Activated T-helper 1 cell treated with anti-CD3 and anti-CD28 coated beads, Interleukin-2, amount 50 U/mL, for 16 hours (primary cell): ENCODE measurements around the gene NEU2.
"Not testable (repeated sequence)": the region's sequence is repeated elsewhere in the genome, so short reads cannot be mapped to it uniquely, and the experiment has no call there.

ENCODE experiments used
- DNase-seq, 2 donors: peaks; one replicate each; pipeline ENCODE4 v3.0.0-alpha.2; 2020; ENCODE audit warnings: low read depth in 1 of 2, low spot score in 1 of 2

Gene NEU2

DNA sequence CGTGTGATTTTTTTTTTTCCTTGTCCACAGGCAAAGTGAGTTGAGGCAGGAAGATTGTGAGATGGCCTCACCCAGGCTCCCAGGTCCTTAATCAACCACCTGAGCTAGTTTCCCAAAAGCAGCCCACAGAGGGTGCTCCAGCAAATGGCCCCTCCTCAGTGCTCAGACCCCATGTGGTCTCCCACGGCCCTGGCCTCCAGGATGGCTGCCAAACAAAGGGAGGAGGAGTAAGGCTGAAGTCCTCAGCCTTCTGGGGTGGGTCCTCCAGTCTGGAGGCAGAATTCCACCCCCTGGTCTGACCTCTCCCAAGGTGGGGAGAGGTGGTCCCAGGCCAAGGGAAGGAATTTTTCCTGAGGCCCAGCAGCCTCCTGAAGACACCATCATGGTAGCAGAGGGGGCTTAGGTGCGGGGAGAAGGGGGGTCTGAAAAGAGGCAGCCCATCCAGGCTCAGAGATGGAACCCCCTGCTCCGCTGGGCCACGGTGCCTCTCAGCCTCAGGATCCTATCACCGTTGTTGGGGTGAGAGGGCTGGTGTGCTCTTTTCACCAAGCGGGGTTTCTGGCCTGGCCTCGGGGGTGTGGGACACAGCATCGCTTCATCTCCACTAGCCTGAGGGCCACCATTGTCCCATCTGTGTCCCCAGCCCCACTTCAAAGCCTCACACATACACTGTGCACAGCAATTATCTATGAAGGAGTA, 21.8 kb upstream of the NEU2 start:
- DNase-seq, result no peak

DNA sequence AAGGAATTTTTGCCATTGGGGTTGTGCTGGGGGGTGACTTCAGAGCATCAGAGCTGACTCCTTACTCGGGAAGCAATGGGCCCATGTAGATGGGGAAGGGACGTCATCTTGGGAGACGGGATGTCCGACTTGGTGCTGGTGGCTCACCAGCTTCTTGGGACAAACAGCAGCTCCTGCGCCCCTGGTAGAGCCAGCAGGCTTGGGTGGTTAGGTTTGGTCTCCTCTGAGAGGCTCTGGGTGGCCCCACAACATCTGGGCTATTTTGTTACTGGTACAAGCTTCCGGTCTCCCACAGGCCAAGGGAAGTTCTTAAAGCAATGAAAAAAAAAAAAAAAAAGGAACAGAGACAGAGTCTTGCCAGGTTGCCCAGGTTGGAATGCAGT, 21.2 kb upstream of the NEU2 start:
- DNase-seq, result no peak

DNA sequence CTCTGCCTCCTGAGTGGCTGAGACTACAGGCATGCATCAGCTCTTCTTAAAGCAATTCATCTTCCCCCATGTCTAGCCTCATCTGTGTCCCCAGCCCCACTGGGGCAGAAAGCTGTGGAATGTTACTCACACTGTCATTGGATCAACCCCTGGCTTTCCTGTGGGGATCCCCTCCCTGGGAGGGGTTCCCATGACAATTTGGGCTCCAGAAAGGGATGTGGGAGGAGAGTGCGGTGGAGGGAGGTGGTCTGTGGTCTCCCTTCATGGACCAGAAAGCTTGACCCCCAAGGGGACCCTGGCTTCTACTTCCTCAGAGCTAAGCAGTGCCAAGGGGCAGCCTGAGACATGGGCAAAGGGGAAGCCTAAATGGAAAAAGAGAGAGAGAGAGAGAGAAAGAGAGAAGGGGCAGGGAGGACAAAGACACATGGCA, 20.8 kb upstream of the NEU2 start:
- no peak for DNase-seq

DNA sequence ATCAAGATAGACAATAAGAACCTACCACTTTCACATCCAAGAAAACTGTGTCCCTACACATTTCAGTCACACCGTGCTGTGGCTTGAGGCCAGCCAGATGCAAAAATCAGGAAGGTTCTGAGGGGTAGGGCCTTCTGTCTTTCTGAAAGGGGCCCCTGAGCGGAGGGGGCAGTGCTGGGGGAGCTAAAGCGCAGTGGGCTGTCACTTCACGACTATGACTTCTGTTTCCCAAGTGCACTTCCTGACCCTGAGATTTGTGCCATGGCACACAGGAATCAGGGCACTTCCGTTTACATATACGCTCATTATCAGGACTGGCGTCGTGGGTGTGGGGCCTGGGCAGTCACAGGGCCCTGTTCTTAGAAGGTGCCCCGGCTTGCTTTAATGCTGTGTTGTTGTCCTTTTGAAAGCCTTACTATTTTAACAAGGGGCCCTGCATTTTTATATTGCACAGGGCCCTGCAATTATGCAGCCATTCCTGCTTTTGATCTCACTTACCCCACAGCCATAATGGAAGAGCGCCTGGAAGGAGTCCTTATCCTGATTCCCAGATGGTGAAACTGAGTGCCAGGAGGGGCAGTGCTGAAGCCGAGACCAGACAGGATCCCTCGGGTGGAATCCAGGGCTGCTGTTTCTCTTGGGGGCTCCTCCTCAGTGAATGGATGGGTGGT, 20.0 kb upstream of the NEU2 start:
- no peak for DNase-seq

DNA sequence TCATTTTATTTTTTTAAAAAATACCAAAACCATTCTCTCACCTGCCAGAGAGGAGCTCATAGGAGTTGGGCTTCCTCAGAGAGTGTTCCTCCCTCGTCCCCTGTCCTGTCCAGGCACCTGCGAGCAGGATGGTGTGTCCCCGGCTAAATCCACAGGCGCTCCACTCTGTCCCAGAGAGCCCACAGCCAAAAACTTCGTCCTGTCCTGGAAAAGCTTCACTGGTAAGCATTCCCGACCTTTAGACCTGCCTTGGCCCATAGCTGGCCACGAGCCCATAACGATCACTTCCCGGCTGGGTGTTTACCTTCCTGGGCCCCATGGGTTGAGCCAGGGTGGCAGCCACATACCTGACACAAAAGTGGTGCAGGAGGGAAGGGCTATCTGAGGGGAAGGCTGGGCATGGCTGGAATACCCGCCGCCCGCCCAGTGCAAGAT, 19.4 kb upstream of the NEU2 start, which contains the start of gene NGEF:
Gene NGEF (minus strand): TSS at position 230 of the 435 bp plus-strand sequence. CDS start 38,366 bp downstream, outside the sequence.
- no peak for DNase-seq

DNA sequence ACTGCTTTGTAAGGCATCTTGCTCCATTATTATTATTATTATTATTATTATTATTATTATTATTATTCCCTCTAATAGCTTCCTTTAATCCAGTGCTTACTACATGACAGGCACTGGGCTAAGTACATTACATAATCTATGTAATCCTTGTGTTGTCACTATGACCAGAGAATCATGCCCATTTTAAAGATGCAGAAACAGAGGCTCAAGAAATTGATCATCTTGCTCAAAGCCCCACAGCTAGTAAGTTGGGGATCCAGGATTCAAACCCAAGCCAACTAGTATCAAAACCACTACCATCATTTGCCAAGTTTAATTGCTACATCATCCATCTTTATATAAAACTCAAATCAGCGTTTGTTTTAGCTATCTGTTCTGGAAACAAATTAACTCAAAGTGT, 18.8 kb upstream of the NEU2 start:
- no peak for DNase-seq

DNA sequence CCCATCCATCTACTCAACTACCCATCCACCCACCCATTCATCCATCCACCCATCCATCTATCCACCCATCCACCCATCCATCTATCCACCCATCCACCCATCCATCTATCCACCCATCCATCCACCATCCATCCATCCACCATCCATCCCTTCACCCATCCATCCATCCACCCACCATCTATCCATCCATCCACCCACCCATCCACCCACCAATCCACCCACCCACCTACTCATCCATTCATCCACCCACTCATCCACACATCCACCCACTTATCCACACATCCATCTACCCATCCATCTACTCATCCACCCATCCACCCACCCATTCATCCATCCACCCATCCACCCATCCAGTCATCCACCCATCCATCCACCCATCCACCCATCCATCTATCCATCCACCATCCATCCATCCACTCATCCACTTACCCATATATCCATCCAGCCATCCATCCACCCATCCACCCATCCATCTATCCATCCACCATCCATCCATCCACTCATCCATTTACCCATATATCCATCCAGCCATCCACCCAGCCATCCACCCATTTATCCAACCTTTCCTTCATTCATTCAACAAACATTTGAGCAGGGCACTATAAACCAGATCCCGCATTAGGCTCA, 17.3 kb upstream of the NEU2 start:
- DNase-seq, result no peak

DNA sequence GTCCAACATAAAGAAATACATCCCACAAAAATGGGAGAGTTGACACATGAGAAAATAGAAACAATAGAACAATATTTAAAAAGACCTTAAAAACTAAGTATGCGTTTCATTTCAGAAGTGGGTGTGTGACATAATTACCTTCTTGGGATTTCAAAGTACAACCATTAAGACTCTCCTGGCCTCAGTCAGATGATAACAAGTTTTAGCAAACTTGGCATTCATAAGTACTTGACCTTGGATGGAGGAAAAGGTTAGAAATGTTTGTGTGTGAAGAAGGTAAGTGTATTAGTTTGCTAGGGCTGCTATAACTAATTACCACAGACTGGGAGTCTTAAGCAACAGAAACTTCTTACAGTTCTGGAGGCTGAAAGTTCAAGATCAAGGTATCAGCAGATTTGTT, 14.5 kb upstream of the NEU2 start:
- no peak for DNase-seq

DNA sequence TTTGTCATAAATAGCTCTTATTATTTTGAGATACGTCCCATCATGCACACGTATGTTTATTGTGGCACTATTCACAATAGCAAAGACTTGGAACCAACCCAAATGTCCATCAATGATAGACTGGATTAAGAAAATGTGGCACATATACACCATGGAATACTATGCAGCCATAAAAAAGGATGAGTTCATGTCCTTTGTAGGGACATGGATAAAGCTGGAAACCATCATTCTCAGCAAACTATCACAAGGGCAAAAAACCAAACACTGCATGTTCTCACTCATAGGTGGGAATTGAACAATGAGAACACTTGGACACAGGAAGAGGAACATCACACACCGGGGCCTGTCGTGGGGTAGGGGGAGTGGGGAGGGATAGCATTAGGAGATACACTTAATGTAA, 12.9 kb upstream of the NEU2 start:
- not testable (repeated sequence) for DNase-seq

DNA sequence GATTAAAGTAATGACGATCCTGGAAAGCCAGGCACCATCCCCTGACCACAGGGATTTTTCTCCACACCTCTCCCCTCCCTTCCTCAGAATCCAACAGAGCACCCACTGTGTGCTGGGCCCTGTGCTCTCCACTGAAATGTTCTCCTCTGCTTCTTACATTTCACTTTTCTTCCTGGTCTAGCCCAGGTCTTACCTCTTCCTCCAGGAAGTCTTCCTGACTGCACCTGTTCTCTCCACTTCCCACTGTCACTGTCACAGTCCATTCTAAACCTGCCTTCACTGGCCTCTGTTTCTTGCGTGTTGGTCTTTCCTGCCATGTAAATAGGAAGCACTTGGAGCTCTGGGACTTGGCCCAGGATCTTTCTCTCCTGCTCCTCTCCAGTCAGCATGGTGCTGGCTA, 12.0 kb upstream of the NEU2 start:
- no peak for DNase-seq

DNA sequence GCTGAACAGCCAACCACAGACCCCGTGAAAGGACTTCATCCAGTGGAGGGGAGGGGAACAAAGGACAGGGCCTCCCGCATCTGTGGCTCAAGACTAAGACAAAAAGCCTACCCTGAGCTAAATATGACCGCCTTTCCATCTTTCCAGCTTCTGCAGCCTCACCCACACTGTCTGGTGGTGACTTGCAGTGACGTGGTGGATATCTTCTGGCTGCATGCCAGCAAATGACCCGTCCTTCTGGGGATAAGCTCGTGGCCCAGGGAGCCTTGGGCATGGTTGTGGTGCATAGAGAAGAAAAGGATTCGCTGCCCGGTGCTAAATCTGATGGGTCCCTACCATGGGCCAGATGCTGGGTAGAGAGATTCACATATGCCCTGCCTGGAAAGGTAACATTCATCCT, 10.7 kb upstream of the NEU2 start:
- DNase-seq, result no peak

DNA sequence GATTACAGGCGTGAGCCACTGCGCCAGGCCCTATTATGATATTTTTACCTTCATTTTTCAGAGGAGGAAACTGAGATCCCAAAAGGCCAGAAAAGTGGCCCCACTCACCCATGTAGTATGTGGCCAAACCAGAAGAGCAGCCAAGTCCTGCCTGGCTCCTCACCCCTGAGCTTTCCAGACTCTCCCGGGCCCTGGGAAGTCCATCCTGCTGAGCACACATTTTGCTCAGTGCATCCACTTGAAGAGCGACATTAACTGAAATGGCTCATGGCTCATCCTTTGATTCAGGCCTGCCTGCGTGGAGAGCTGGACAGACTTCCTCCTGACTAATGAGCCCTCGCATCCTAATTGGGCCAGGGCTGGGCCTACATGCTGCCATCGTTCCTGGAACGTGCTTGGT, 9.9 kb upstream of the NEU2 start:
- DNase-seq, result no peak

DNA sequence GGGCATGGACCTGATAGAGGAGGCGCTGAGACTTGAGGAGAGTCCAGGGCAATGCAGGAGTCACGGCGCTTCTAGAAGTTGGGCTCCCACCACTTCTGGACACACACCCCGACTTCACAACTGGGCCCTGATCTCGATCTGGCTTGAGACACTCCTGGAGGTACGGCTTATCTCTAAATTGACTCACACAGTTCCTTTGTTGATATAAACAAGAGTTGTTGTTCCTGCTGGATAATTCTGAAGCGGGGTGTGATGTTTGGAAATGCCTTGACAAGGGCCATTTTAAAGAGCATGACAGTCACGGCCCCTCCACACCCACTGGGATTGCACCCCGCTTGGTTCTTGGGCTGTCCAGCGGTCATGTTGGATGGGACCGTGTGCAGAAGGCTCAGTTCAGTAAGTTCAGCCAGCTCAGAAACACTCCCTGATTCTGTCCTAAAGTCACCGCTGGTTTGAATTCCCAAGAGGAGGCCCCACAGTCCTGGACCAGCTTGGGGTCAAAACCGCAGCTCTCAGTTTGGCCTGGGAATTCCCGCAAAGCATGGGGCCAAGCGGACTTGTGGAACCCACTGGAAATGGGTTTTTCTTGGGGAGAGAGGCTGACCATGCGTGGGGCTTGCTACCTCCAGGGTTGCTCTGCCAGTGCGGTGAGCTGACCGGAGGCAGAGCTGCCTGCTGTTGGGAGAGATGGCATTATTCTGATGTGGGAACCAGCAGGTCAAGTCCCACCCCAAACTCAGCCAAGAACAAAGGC, 9.3 kb upstream of the NEU2 start:
- no peak for DNase-seq

DNA sequence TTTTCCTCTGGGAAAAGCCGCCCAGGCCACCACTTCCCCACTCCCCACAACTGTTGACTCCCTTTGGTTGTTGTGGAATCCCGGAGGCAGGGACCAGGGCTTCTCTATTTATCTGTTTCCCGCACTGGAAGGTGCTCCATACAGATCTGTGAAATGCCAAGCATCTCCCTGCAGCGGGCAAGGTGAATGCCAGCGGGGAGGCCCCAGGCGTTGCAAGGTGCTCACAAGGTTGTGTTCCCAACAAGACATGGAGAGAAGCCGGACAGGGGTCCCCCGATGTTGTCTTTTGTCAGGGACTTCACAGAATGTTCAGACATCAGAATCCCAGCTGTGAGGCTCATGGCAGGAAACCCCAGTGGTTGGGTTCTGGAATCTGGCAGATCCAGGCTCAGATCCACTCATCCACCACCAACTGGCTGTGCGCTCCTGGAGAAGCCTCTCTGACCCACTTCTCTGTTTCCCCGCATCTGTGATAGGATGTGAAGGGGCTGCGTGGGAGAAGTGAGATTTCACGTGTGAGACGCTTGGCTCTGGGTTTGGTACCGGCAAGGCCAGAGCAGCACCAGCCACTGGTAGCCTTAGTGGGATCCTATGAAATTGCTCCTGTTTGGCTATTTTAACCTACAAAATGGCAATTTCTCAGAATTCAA, 8.6 kb upstream of the NEU2 start:
- DNase-seq, result no peak

DNA sequence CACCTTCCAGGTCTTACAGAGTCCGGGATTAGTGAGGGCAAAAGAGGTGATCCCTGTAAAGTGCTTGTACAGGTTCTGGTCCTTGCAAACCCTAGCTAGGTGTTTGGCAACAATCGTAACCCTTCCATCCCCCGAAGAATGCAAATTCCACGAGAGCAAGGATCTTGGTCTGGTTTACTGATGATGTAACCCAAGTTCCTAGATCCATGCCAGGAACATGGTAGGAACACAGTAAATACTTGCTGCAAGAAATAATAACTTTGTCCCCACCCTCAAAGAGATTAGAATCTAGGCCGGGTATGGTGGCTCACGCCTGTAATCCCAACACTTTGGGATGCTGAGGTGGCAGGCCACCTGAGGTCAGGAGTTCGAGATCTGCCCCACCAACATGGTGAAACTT, 6.8 kb upstream of the NEU2 start:
- DNase-seq, result no peak

DNA sequence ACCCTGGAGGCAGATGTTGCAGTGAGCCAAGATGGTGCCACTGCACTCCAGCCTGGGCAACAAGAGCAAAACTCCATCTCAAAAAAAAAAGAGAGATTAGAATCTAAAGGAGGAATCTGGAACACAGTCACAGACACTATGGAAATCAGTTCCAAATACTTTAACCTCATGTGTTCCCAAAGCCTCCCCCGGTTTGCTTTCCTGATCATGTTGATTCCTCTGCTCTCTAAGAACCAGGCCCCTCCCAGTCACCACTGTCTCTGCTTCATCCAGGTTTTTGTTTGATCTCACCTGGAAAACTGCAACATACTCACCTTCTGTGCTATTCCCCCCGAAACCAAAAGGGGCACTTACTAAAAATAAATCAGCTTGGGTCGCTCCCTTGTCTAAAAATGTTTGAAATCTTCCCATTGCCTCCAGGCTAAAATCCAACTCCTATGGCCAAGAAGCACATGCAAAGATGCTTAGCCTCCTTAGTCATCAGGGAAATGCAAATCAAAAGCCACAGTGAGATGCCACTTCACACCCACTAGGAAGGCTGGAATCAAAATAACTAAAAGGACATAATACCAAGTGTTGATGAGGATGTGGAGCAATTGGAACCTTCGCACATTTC, 6.2 kb upstream of the NEU2 start:
- no peak for DNase-seq

DNA sequence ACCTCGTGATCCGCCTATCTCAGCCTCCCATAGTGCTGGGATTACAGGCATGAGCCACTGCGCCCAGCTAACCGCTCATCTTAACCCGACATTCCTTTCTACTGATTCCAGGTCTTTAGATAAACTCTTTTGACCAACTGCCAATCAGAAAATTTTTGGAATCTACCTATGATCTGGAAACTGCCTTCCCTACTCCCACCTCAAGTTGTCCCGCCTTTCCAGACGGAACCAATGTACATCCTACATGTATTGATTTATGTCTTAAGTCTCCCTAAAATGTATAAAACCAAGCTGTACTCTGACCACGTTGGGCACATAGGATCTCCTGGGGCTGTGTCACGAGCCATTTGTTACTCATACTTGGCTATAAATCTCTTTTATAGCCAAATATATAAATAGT, 3.2 kb upstream of the NEU2 start:
- no peak for DNase-seq

DNA sequence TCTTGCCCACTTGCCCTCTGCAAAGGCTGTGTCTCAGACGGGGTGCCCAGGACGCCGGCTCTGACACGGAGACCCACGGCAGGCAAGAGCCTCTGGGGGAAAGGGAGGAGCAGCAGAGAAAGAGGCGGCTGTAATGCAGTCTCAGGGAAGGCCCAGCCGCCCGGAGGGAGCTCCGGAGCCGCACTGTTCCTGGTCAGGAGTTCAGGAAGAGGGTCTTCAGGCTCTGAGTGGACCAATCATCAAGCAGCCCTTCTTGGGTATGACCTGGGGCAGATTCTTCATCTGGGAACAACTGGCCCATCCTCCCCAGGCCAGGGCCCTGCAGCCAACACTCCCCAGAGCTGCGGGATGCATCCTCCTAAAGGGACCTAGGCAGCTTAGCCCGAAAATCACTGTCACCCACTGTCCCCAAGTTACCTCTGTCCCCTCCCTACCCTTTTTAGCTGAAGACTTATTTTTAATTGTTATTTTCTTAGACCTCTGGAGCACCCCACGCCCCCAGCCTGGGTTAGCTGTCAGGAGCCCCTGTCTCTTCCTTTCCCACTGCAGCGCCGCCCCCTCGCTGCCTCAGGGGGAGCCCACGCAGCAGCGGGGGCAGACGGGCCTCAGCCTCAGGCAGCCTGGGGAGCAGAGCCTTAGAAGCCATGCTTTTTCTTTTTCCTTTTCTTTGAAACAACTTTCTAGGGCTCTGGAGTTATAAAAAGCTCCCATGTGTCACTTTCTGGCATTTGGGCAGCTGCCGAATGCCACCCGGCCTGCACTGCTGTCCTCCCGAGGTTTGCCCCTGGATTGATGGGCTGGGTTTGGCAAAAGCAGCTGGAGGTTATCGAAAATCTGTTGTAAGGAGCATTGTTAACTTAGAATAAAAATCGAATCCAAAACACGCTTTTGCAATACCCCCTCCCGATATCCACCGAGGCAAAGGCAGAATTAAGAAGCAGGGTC, 644 bp upstream of the NEU2 start:
- no peak for DNase-seq

DNA sequence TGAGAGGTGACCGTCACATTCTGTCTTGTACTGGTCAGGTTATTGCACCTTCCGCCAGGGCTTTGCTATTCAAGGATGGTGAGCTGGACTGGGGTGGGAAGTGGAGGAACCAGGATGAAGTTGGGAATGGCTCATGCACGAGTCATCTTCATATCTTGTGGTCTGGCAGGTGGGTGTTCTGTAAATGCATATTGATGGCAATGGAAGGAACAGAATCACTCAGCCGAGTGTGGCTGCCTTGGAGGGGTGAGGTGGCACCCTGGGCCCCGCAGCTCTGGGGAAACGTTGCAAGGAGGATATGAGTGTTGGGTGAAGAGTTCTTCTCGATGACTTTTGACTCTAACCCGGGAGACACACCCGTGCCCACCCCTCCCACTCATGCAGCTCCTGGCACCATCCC, 1.2 kb downstream of the NEU2 start:
- no peak for DNase-seq
